GF-D8 (cell line): Measurements from ENCODE around the gene TNFRSF12A.
A peak's percentile ranks its signal among the peaks of the same experiment; 100 is the strongest.

Experiments
- DNase-seq: peaks from one replicate; lab custom pipeline; 2025; lab: John Stamatoyannopoulos, UW

Gene TNFRSF12A

DNA sequence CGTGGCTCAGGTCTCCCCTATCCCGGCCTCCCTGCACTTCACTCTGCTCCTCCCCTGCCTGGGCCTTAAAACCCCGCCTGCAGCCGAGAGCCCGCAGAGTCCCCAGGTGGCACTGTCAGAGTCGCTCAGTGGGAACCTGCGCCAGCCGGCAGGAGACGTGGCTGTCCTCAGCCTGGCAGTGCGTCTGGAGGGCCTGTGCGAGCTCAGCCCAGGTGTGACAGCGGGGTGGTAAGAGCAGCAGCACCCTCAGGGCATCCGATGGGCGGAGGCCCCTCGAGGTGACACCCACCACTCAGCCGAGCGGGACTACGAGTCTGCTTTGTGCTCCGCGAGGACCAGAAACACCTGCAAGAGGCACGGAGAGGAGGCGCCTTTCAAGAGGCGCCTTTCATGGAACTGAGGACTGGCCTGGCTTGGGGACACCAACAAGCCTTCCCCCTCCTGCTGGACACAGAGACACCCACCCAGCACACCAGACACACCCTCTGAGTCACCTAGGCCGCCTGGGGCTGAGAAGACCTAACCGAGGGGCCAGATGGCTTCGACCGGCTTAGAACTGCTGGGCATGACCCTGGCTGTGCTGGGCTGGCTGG is 7.2 kb upstream of the TNFRSF12A start, which contains the start of gene CLDN9:
CLDN9 (plus strand) TSS at position 96 of the 593 bp plus-strand sequence; CDS start at position 536, 440 bp downstream.
- DNase-seq, result no peak

DNA sequence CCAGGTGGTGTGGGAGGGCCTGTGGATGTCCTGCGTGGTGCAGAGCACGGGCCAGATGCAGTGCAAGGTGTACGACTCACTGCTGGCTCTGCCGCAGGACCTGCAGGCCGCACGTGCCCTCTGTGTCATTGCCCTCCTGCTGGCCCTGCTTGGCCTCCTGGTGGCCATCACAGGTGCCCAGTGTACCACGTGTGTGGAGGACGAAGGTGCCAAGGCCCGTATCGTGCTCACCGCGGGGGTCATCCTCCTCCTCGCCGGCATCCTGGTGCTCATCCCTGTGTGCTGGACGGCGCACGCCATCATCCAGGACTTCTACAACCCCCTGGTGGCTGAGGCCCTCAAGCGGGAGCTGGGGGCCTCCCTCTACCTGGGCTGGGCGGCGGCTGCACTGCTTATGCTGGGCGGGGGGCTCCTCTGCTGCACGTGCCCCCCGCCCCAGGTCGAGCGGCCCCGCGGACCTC is 6.6 kb upstream of the TNFRSF12A start:
- DNase-seq, result no peak

DNA sequence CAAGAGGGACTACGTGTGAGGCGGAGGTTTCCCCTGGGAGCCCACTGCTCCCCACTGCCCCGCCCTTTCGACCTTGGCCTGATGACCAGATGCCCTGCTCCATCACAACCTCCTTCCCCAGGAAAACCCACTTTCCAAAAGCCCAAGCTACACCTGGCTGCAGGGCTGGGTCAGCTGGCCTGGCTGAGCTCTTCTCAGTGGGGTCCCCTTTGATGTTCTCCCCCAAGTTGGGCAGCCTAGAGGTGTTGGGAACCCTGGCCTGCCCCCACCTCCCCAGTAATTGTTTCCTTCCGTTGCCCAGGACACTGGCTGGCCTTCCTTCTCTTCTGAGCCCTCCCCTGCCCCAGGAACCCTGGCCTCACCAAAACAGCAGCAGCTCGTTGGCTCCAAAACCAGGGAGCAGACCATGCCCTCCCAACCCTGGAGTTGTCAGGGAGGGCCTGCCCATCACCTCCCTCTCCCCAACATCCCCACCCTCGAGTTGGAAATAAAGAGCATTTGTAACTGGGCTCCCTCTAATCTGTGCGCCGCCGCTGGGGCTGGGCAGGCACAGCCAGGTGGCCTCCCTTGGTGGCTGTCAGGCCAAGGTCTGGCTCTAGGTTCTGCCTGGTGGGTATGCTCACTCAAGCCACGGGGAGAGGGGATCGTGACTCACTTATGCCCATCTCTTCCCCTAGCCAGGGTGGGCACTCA is 6.0 kb upstream of the TNFRSF12A start:
- DNase-seq, result no peak

DNA sequence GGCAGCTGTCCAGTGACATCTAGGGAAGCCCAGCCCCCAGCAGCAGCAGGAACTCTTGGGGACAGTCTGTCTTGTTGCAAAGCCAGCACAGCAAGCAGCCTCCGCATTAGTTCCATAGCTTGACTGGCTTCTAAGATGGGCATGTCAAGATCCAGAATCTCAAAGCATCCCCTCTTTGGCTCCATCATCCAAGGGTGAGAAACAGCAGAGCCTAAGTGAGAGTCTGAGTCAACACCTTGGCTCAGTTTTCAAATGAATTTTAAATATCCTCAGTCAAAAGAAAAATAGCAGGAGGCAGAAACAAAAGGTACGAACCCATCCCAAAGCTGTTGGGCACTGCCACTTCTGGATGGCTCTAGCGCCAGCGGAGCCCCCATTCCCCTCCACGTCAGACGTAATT is 5.2 kb upstream of the TNFRSF12A start:
- DNase-seq, result no peak

DNA sequence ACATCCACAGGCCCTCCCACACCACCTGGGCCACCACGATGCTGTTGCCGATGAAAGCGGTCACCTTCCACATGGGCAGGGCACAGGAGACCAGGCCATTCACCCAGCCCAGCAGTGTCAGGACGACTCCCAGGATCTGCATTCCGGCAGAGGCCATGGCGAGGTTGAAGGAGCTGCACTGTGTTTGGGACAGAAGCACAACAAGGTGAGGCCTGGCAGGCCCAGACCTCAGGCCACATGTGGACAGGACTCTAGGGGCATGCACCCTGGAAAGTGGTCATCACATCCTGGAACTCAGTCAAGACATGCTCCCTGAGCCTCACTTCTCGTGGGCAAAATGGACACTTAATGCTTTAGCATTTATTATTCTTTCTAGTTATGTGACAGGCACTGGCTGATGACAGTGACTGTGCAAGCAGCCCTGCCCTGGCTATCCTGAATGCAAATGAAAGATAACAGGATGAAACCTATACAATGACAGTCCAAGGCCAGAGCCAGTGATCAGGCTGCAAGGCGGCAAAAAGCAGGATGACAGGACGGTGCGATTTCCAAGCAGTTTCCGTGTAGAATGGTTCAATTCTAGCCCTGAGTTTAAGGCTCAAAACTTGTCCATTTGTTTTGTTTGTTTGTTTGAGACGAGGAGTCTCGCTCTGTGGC is 4.2 kb upstream of the TNFRSF12A start:
- DNase-seq, result no peak

DNA sequence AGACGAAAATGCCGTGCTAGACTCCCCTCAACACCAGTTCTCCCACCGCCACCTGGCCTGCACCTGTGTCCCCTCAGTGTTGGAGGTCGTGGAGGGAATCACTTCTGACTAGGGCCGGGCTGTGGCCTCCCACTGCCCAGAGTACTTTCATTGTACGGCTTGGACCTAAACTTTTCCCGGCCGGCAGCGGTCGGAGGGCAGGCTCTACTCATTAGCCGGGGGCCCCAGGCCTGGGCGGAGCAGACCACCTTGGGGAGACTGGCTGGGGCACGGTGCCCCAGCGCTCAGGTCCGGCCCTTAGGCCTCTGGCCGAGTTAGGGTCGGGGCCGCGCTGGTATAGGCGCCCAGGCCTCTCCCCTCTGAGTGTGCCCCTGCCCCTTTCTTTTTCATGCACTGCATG is 2.8 kb upstream of the TNFRSF12A start:
- DNase-seq, result no peak

DNA sequence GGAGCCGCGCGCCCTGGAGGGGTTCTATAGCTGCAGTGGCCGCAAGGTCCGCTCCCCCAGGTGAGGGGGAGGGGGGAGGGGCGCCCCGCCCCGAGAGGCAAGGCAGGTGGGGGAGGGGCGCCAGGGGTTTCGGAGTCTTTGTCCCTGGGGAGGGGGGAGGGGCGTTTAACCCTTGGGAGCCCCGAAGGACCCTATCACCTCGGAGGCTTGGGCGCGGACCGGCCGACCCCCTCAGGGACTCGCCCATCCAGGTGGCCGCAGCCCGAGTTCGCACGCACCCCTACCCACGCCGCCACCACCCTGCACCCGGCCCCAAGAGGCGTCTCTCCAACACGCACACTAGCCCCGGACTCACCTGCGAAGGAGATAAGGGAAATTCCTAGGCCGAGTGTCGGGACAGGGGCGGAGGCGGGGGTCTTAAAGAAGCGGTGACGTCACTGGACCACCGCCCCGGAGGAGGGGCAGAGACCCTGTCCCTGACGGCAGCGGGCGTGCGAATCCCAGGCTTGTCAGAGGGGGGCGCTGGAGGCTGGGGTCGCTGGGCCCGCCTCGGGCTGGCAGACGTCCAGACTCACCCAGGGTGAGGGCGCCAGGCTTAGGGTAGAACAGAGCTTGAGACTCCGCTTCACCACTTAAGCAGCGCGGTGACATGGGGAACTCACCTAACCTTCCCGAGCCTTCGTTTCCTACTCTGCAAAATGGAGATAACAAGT is 2.2 kb upstream of the TNFRSF12A start, which contains the start of gene CLDN6:
CLDN6 (minus strand) TSS at position 390 of the 713 bp plus-strand sequence. CDS start 2,162 bp downstream, outside the sequence.
- DNase-seq, result no peak

DNA sequence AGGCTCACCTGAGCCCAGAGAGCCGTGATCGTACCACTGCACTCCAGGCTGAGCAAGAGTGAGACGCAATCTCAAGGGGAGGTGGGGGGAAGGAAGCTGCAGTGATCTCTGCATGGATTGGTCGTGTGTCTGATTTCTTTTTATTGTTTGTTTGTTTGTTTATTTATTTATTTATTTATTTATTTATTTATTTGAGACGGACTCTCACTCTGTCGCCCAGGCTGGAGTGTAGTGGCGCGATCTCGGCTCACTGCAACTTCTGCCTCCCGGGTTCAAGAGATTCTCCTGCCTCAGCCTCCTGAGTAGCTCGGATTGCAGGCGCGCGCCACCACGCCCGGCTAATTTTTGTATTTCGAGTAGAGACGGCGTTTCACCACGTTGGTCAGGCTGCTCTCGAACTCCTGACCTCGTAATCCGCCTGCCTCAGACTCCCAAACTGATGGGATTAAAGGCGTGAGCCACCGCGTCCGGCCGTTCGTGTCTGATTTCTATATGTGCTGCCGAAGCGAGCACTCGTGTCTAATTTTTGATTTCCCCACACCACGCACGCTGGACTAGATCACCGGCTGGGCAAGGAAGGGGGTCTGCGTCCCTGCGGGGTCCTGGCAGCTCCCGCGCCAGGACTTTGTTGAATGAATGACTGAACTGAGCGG is 448 bp upstream of the TNFRSF12A start:
- no peak for DNase-seq

DNA sequence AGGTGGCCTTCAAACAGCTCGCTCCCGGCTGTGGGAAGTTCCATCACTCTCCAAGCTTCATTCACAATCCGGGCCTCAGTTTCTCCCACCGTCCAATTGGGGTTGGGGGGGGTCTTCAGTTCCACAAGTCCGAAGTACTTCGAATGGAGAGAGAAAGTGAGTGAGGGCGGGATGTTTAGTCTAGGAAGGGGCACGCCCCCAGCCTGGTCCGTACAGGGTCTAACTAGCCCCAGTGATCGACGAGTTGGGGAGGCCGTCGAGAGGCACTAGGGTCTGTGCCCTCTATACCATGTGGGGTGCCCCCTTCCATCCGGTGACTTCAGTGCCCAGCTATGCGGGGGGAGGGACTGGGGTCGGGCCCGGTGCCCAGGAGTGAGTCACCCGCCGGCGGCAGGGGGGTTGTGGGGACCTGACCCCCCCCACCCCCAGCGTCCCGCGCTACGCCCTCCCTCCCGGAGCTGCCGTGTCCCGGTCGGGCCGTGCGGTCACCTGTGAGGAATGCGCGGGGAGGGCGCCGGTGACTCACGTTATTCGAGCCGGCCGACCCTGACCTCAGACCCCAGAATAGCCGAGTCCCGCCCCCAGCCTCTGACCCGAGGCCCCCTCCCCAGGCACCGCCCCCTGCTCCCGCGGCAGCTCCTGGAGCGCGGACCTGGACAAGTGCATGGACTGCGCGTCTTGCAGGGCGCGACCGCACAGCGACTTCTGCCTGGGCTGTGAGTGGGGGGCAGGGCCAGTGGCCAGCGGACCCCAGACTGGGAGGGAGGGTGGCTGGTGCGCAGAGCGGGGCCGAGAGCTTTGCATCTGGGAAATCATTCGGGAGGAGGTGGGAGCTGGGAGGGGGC is 658 bp downstream of the TNFRSF12A start:
- no peak for DNase-seq

DNA sequence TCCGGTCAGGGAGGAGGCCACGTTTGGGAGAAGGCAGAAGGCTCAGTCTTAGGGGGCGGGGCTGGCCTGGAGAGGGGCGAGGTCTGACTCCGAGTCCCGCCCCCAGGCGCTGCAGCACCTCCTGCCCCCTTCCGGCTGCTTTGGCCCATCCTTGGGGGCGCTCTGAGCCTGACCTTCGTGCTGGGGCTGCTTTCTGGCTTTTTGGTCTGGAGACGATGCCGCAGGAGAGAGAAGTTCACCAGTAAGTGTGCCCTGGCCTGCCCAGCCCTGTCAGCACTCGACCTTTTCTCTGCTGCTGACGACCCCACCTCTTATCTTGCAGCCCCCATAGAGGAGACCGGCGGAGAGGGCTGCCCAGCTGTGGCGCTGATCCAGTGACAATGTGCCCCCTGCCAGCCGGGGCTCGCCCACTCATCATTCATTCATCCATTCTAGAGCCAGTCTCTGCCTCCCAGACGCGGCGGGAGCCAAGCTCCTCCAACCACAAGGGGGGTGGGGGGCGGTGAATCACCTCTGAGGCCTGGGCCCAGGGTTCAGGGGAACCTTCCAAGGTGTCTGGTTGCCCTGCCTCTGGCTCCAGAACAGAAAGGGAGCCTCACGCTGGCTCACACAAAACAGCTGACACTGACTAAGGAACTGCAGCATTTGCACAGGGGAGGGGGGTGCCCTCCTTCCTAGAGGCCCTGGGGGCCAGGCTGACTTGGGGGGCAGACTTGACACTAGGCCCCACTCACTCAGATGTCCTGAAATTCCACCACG is 1.5 kb downstream of the TNFRSF12A start:
- no peak for DNase-seq

DNA sequence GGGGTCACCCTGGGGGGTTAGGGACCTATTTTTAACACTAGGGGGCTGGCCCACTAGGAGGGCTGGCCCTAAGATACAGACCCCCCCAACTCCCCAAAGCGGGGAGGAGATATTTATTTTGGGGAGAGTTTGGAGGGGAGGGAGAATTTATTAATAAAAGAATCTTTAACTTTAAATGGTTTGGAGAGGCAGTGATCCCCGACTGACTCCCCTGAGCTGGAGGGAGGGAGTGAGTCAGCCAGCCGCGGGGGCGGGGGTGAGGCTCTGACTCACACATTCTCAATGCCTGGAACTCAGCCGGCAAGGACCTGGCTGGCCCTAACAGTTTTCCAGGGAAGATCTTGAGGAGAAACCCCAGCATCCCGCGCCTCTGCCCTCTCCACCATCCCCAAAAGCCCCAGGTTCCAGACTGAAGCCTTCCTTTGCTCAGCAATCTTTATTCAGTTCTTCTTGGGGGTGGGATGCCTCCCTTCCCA is 2.1 kb downstream of the TNFRSF12A start:
- DNase-seq, result no peak

DNA sequence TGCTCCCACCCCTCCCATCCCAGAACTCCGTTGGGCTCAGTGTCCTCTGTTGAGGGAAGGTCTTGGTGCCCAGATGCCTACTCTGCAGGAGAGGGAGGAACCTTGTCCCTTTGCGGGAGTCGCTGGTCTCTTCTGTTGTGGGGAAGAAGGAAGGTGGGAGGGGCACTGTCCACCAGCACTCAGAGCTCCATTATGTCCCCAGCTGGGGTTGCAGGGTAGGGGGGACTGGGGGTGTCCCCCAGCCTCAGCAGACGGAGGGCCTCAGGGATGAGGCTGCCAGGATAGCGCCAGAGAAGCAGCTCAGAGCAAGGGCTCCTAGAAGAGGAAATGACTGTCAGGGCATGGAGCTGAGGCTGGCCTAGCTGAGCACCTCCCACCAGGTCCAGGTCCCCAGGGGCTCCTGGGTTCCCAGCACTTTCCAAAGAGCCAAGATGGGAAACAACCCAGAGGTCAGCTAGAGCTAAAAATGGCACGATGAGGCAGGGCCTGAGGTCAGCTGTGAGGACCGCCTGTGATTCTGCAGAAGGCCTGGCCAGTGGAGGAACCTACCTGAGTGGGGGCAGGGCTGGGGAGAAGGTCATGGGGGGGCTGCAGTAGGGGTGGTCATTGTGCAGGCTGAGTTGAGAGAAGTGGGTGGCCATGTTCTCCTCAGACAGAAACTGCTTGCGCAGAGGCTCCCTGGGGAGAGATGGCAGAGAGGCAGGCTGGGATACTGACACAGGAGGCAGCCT is 2.7 kb downstream of the TNFRSF12A start:
- DNase-seq, result no peak

DNA sequence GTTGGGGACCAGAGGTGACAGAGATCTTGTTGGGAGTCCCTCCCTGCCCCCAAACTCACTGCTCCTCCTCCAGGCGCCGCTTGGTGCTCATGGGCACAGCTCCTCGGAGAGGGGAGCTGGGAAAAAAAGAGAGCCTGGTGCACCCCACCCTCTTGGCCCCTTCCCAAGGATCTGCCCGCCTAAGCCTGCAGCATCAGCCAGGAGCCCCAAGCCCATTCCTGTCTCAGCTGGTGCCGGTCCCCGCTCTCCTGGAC is 3.2 kb downstream of the TNFRSF12A start:
- no peak for DNase-seq

DNA sequence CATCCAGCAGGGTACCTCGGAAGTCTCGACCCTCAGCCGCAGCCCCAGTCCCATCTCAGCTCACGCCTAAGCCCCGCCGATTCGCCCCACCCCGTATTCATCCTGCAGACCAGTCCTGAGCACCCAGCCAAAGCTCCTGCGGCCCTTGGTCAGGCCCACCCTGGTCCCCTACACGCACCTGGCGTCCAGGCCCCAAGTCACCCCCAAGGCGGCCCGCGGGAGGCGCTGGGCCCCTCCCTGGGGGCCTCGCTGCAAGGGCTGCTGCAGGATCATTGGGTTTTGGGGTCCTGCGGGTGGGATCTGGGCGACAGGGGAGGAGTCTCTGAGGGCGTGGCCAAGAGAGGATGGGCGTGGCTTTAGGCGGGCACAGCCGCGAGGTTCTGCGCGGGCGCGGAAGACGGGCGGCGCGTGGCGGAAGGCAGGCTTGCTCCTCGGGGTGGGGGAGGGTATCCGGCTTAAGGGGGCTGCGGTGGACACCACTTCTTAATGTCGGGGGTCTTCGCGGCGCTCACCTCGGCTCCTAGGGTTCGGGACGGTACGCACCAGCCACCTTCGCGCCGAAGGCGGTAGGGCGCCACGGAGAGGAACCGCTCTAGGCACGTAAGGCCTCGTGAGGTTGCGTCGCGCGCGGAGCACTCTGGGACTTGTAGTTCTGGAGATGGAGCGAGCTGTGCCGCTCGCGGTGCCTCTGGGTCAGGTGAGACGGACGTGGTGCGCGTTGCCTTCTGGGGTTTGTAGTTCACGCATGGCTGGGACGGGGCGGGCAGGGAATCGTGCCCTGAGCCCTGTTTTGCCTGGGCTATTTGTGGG is 3.7 kb downstream of the TNFRSF12A start, which contains the start of the genes HCFC1R1 and THOC6:
HCFC1R1 (minus strand) TSS at position 274 of the 810 bp plus-strand sequence; CDS start at position 273, 1 bp downstream.
THOC6 (plus strand) TSS at position 367 of the 810 bp plus-strand sequence; CDS start at position 659, 292 bp downstream.
- peak; percentile 90 for DNase-seq

DNA sequence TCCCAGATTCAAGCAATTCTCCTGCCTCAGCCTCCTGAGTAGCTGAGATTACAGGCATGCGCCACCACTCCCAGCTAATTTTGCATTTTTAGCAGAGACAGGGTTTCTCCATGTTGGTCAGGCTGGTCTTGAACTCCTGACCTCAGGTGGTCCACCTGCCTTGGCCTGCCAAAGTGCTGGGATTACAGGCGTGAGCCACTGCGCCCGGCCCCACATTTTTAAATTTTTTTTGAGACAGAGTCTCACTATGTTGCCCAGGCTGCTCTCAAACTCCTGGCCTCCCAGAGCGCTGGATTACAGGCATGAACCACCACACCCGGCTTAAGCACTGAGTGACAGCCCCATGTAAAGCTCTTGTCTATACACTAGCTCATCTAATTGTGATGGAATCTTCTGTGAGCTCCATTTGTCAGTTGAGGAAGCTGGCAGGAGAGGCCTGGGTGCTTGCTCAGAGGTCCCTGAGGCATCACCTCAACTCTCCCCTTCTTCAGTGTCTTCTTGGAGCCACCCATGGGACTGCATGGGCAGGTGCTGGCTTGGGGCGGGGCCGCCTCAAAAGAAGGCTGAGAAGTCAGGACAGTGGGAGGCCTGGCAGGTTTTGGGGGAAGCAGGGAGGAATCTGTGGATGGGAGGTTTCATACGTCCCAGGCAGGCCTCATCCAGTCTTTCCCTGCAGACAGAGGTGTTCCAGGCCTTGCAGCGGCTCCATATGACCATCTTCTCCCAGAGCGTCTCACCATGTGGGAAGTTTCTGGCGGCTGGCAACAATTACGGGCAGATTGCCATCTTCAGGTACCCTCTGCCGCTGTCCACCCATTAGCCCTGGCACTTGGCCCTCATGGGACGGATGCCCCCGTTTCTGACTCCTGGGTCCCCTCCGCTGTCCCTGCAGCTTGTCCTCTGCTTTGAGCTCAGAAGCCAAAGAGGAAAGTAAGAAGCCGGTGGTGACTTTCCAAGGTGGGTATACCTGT is 5.1 kb downstream of the TNFRSF12A start:
- no peak for DNase-seq

DNA sequence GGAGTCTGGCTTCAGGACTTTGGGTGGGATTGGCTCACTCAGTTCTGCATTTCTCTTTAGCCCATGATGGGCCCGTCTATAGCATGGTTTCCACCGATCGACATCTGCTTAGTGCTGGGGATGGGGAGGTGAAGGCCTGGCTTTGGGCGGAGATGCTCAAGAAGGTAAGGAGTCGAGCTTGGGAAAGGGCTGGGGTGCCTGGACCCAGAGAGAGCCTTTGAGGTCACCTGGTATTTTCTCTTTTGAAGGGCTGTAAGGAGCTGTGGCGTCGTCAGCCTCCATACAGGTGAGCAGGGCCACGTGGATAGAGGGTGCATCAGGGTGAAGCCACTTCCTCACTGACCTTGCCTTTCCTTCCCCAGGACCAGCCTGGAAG is 5.8 kb downstream of the TNFRSF12A start:
- no peak for DNase-seq
